HG02678 (cell line): ENCODE measurements around the gene C10orf71.

Experiments used
- ATAC-seq: cut with Tn5 transposase; IDR thresholded peaks from one replicate; pipeline ENCODE4 v1.9.1; 2021; ENCODE audit warnings: mild to moderate bottlenecking, moderate library complexity; ENCODE audit not compliant: unreplicated experiment

The C10orf71 gene

DNA sequence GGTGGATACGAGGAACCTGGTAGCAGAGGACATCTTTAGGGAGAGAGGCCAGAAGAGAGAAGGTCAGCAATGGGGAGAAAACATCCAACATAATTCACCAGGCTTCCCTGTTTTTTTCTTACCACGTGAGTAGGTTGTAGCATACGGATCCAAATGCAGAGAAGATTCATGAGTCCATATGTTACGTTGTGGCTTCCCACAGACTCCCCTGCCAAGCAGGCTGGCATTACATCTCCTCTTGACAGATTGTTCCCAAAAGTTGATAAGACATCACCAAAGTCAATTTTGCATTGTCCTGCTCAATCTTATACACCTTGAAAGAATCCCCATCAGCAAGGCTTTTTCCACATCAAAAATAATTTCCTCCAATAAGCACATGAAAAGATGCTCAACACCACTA lies 57.2 kb downstream of the C10orf71 start:
- no peak for ATAC-seq

DNA sequence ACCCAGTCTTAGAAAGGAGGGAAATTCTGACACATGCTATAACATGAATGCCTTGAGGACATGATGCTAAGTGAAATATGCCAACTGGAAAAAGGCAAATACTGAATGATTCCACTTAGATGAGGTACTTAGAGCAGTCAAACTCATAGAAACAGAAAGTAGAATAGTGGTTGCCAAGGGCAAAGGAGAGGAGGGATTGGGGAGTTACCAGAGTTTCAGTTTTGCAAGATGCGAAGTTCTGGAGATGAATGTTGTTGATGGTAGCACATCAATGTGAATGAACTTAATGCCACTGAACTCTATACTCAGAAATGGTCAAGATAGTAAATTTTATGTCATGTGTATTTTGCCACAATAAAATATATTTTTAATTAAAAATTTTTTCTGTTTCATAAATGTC lies 58.0 kb downstream of the C10orf71 start:
- ATAC-seq: no peak

DNA sequence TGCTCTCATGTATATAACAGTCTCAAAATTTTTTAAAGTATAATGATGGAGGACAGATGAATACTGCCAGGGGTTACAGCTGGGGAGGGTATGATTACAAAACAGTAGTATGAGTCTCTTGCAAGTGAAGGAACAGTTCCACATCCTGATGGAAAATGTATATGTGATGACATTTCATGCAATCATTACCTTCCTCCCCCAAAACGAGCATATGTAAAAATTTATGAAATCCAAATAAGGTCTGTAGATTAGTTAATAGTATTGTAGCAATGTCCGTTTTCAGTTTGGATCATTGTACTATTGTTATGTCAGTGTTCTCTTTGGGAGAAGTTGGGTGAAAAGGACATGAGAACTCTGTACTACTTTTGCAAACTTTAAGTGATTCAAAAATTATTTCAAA lies 58.9 kb downstream of the C10orf71 start:
- ATAC-seq: no peak

DNA sequence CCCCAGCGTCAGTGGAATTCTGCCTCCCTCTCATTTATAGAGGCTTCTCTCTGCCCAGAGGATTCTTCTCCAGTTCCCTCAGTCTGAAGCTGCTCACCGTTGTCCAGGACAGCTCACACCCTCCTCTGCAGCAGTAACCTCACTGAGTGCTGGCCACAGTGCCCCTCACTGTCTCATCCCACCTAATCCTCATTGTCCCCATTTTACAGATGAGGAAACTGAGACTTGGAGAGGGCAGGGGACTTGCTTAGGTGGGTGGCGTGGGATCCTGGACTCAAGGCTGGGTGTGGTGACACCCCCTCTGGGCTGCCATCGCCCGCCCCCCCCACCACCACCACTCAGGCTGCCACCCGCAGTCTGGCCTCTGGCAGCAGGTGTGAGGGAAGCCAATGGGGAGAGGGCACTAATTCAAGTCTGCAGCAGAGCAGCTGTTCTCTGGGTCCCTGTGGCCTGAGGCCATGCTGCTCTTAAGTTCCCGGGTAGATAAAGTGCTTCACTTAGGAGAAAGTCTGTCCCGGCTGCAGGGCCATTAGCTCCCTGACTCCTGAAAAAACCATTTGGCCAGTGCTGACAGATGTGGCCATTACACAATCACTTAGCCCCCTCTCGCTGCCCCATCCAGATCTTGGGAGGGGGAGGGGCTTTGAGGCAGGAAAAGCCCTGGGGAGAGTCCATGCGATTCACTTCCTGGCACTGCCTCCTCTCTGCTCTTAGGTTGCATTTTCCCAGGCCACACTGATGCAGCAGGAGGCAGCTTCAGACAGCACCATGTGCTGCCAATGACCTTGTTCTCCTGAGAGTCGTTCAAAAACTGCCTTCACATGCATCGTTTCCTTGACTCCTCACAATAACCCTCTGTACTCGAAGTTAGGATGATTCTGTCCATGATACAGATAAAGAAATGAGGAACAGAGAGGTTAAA lies 60.6 kb downstream of the C10orf71 start:
- no peak for ATAC-seq

GRCh38 chr10:49360271-49361177 lies 61.6 kb downstream of the C10orf71 start:
- ATAC-seq: no peak

GRCh38 chr10:49361178-49361554 lies 62.2 kb downstream of the C10orf71 start:
- no peak for ATAC-seq

GRCh38 chr10:49361735-49362568 lies 63.0 kb downstream of the C10orf71 start:
- ATAC-seq: no peak

DNA sequence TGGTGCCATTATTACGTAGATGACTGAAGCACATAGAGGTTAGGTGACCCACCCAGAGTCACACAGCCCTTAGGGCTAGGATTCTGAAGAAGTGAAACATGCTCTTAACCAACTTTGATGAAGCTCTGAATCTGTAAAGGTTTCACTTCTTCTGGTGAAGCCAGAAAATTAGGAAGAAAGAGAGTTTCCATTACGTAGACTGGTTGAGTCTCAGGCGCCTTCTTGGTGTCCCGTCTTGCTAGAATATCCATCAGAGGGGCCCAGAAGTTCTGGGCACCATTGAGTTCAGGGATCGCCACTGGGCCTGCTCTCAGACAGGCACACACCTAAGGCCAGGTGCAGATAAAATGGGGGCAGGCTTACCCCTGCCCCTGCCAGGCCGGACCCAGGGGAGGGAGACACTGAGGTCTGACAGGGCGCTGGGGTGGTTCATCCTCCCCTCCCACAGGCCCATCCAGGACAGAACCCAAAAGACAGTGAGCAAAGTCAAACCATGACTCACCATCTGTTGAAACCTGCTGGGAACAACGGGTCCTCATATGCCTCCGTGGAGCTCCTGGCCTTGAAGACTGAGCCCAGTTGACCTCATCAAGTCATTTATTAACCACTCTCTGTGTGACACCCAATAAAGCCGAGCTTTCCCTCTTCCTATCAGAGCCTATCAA lies 63.8 kb downstream of the C10orf71 start:
- ATAC-seq: peak; percentile 91

- ATAC-seq: no peak
These were observed 64.5 kb downstream of the C10orf71 start for GRCh38 chr10:49363309-49364031.

DNA sequence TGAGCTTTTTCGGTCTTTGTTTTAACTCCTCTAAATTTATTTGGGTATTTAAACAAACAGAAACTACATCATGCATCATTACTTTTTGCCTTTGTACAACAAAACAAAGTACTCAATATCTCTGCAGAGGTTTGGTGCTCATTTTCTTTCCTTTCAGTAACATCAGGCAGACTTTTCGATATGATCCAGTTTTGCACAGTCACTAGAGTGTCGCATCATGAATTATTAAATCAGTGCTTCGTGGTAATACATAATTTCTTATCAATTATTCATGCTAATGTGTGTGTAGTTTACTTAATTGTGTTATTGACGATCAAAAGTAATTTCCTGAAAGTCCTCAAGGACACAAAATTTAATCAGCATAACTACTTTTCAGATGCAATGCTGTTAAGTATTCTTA lies 65.1 kb downstream of the C10orf71 start:
- no peak for ATAC-seq

DNA sequence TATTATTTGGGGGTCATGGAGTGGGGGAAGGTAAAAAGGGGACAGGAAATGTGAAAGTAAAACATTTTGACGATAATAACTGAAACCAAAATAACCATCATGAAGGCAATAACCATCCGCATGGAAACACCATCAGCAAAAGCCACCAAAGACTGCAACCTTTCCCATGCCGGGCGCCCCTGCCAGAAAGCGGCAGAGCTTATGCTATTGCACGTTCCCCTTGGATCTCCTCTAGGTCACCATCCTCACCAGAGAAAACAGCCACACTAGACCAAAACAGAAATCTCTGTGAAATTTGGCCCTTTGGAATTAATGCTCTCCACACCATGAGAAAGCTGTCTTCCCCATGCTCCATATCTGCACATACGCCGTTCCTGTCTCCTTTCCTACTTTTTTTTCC lies 65.8 kb downstream of the C10orf71 start:
- ATAC-seq: no peak

- no peak for ATAC-seq
These were observed 66.3 kb downstream of the C10orf71 start for GRCh38 chr10:49365275-49365674.

DNA sequence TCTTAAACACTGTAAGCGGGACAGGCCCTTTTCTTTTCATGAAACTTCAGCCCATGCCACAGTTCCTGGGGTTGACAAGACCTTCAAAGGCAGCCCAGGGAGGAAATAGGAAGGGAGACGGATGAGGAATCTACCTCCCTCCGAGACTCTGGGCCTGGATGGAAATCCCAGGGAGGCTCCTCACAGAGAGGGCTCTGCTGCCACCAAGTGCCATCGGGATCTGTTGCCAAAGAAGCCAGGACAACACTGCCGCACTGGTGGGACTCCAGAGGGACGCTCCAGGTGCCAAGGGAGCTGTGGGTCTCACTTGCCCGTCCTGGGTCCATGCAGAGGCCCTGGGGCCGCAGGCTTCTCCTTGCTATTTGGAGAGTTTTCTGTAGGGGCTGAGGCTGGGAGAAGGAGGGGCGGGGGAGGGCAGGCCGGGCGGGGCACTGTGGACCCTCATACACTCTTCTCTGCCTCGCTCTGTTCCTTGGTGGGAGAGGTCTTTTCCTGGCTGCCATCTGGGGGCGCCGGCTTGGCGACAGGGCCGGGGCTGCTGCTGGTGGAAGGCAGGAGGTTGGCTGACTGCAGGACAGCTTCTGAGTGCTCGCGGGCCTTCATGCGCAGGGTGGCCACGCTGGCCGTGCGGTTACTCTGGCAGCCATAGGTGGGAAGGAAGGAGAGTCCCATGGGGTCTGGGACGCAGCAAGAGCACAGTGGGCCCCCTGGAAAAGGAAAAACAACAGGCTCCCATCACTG lies 66.9 kb downstream of the C10orf71 start:
- ATAC-seq: no peak

GRCh38 chr10:49366460-49366859 lies 67.5 kb downstream of the C10orf71 start:
- no peak for ATAC-seq

- no peak for ATAC-seq
These were observed 68.6 kb downstream of the C10orf71 start for GRCh38 chr10:49367600-49367999.

DNA sequence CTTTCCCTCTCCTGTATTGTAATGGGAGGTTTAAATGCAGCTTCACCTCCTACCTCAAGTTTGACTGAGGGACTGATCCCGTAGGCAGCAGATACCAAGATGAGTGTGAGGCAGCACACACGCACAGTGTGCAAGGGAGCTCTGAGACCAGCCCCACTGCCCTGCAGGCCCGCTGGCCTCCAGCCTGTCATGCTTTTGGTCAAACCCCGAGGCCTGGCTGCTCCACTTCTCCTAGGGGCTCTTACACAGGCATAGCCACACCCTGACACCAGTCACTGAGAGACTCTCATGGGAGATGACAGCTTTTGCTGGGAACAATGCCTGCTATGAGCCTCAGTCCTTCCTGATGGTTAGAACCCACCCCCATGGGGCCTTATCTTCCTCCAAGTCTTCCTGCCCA lies 69.3 kb downstream of the C10orf71 start:
- no peak for ATAC-seq

- no peak for ATAC-seq
These were observed 70.5 kb downstream of the C10orf71 start for GRCh38 chr10:49369216-49370162.
